Liver (tissue), 9 donors: ENCODE data around the gene RBPJ. TPM values are rescaled to one million over a fixed set of nuclear protein-coding genes. Genes with fewer than 3 reads are reported as not detected.

ENCODE experiments used
- DNase-seq: peaks from one replicate; pipeline ENCODE4 v3.0.0-alpha.2; 2017; ENCODE audit warnings: low spot score
- H3K27ac ChIP-seq, 2 donors: one replicate each; pipeline ENCODE4 v1.7.0; 2013; ENCODE audit warnings: inconsistent platforms in 2 of 2, low read length in 2 of 2, control low read depth in 1 of 2, low read depth in 1 of 2, mild to moderate bottlenecking in 1 of 2
- H3K27me3 ChIP-seq, 4 donors: one replicate each; pipeline versions ENCODE4 v1.6.1 to v1.7.0; 2013; ENCODE audit warnings: low read length in 3 of 4, inconsistent platforms in 1 of 4, mild to moderate bottlenecking in 1 of 4, moderate library complexity in 1 of 4; ENCODE audit not compliant: control insufficient read depth in 4 of 4, insufficient read depth in 4 of 4
- H3K36me3 ChIP-seq, 4 donors: one replicate each; pipeline versions ENCODE4 v1.6.1 to v1.7.0; 2013; ENCODE audit warnings: low read length in 3 of 4, mild to moderate bottlenecking in 3 of 4, low read depth in 1 of 4, moderate library complexity in 1 of 4; ENCODE audit not compliant: control insufficient read depth in 4 of 4, insufficient read depth in 3 of 4
- H3K4me1 ChIP-seq, 4 donors: one replicate each; pipeline versions ENCODE4 v1.6.1 to v1.7.0; 2013; ENCODE audit warnings: low read length in 3 of 4, mild to moderate bottlenecking in 3 of 4, moderate library complexity in 1 of 4; ENCODE audit not compliant: control insufficient read depth in 4 of 4, insufficient read depth in 4 of 4
- H3K4me3 ChIP-seq, 3 donors: one replicate each; pipeline versions ENCODE4 v1.6.1 to v1.7.0; 2013; ENCODE audit warnings: low read length in 3 of 3, control low read depth in 1 of 3, low read depth in 1 of 3, mild to moderate bottlenecking in 1 of 3
- H3K9ac ChIP-seq, 2 donors: one replicate each; pipeline ENCODE4 v1.7.0; 2013; ENCODE audit warnings: low read length in 2 of 2, mild to moderate bottlenecking in 2 of 2, moderate library complexity in 2 of 2, control low read depth in 1 of 2, low read depth in 1 of 2
- H3K9me3 ChIP-seq, 4 donors: one replicate each; pipeline versions ENCODE4 v1.6.1 to v1.7.0; 2013; ENCODE audit warnings: low read length in 3 of 4; ENCODE audit not compliant: control insufficient read depth in 4 of 4
- ATF3 ChIP-seq: IDR thresholded peaks from 2 replicates; pipeline ENCODE4 v1.6.1; 2016; ENCODE audit warnings: antibody characterized with exemption
- CTCF ChIP-seq: fragments of 150-350 bp; IDR thresholded peaks from 2 replicates; pipeline ENCODE4 v1.5.1; 2017; ENCODE audit warnings: improper control_type of control experiment, low read depth, low read length; ENCODE audit not compliant: missing input control
- EGR1 ChIP-seq, 2 donors: IDR thresholded peaks; 2 replicates each; pipeline ENCODE4 v1.6.1; 2016 to 2018; ENCODE audit warnings: antibody characterized with exemption in 2 of 2, low read depth in 2 of 2
- FOXA1 ChIP-seq: IDR thresholded peaks from 2 replicates; pipeline ENCODE4 v1.6.1; 2016; ENCODE audit warnings: antibody characterized with exemption
- FOXA2 ChIP-seq: IDR thresholded peaks from 2 replicates; pipeline ENCODE4 v1.6.1; 2016; ENCODE audit warnings: antibody characterized with exemption
- GABPA ChIP-seq, 2 donors: IDR thresholded peaks in 1 of 2; conservative IDR thresholded peaks in 1 of 2; 2 replicates each; pipeline ENCODE4 v1.6.1; 2016; ENCODE audit warnings: antibody characterized with exemption in 2 of 2, mild to moderate bottlenecking in 1 of 2, moderate library complexity in 1 of 2
- HNF4A ChIP-seq, 2 donors: conservative IDR thresholded peaks; 2 replicates each; pipeline ENCODE4 v1.6.1; 2016; ENCODE audit warnings: antibody characterized with exemption in 2 of 2, mild to moderate bottlenecking in 2 of 2
- HNF4G ChIP-seq: IDR thresholded peaks from 2 replicates; pipeline ENCODE4 v1.6.1; 2016; ENCODE audit warnings: antibody characterized with exemption
- JUND ChIP-seq, 2 donors: IDR thresholded peaks; 2 replicates each; pipeline ENCODE4 v1.6.1; 2016; ENCODE audit warnings: antibody characterized with exemption in 2 of 2
- MAX ChIP-seq: IDR thresholded peaks from 2 replicates; pipeline ENCODE4 v1.6.1; 2016; ENCODE audit warnings: antibody characterized with exemption
- NR2F2 ChIP-seq: IDR thresholded peaks from 2 replicates; pipeline ENCODE4 v1.6.1; 2016; ENCODE audit warnings: antibody characterized with exemption
- RAD21 ChIP-seq, 2 donors: IDR thresholded peaks; 2 replicates each; pipeline ENCODE4 v1.6.1; 2016; ENCODE audit warnings: antibody characterized with exemption in 2 of 2, mild to moderate bottlenecking in 2 of 2
- RXRA ChIP-seq, 2 donors: IDR thresholded peaks; 2 replicates each; pipeline ENCODE4 v1.6.1; 2017 to 2018; ENCODE audit warnings: antibody characterized with exemption in 2 of 2, mild to moderate bottlenecking in 1 of 2
- SP1 ChIP-seq: IDR thresholded peaks from 2 replicates; pipeline ENCODE4 v1.6.1; 2018; ENCODE audit warnings: antibody characterized with exemption, mild to moderate bottlenecking
- YY1 ChIP-seq: IDR thresholded peaks from 2 replicates; pipeline ENCODE4 v1.6.1; 2016; ENCODE audit warnings: antibody characterized with exemption, mild to moderate bottlenecking
- WGBS: extraction: QIAGEN DNeasy Blood & Tissue Kit; methylation state at CpG from one replicate; pipeline ENCODE4 v1.1.7; 2013; 5-methylcytosine and 5-hydroxymethylcytosine counted together
- polyA plus RNA-seq, 2 donors: library from polyadenylated mRNA; stranded (reverse) in 1 of 2; unstranded in 1 of 2; fragments of 200-250 nt in 1 of 2; fragments of >200 nt in 1 of 2; fragmentation: Nextera tagmentation in 1 of 2; extraction: Ambion mirVana in 1 of 2; gene quantifications; one replicate each; pipeline versions ENCODE4 v1.2.1 to v1.2.3, GENCODE V29; 2013 to 2015
- total RNA-seq, 2 donors: library from RNA; depleted of rRNA; stranded (reverse); fragments of >200 nt; gene quantifications; one replicate each; pipeline ENCODE4 v1.2.3, GENCODE V29; 2014
- TF ChIP-seq, protein P1 (sequence below): IDR thresholded peaks from 2 replicates; pipeline ENCODE4 v1.6.1; 2016; ENCODE audit warnings: antibody characterized with exemption
- donor health status: healthy.
- donor health status: healthy.
- donor health status: healthy.
- donor health status: healthy.
- donor health status: healthy.

Gene RBPJ
- total and polyA plus RNA-seq, 4 donors = 8.0 to 32.2 (median 22.9) TPM

DNA sequence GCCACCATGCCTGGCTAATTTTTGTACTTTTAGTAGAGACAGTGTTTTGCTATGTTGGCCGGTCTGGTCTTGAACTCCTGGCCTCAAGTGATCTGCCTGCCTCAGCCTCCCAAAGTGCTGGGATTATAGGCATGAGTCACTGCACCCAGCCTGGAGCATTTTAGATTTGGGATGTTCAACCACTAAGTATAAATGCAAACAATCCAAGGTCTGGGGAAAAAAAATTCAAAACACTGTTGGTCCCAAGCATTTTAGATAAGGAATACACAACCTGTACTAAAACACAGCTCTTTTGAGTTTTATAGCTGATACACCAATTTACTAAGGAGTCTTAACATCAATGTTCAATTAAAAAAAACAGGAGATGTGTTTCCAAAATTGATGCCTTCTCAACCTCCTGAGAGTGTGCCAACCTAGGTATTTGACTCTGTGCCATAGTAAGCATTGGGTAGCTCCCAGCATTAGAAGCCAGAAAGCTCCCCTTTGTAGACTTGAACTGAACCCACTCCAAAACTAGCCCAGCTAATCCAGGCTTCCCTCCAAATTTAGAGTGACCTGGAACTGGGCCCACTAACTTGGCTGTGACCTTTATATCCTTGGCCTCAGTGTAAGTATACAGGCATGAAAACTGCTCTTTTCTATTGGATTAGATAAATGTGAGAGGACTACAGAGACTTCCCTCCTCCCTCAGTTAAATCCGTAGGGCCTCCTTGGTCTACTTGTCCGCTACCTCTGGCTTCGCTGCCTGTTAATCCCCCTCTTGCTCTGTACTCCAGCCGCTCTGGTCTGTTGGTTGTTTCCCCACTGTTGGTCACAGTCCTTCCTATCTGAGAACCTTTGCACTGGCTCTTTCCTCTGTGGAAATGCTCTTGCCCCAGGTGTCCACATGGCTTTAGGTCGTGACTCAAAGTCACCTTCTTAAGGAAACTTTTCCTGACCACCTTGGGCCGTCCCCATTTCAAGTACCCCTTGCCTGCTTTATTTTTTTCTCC, 91.9 kb downstream of the RBPJ start:
- Histone ChIP-seq H3K4me3 (no peak overlapping the region), H3K27ac (peak overlapping the region; percentile 36 to 59), H3K36me3 (peaks cover 0 to 4% (median 2%) of the 10 kb centered on the region in 4 donors), H3K27me3 (no peaks in the 10 kb centered on the region), H3K4me1 (peaks cover 7 to 14% (median 12%) of the 10 kb centered on the region in 4 donors), H3K9me3 (no peaks in the 10 kb centered on the region), H3K9ac (no peak overlapping the region)
- no peak for DNase-seq
- TF ChIP-seq MAX (peak; percentile 38), JUND (IDR thresholded peaks at IDR 0.05) (peak; percentile 50 to 55), FOXA1 (no peak), CTCF (no peak), GABPA (IDR thresholded peaks at IDR 0.05 in 1 of 2, conservative IDR thresholded peaks at IDR 0.05 in 1 of 2) (no peak), ATF3 (no peak), NR2F2 (peak; percentile 84), FOXA2 (peak; percentile 49), SP1 (peak; percentile 85), HNF4G (peak; percentile 35), RXRA (IDR thresholded peaks at IDR 0.05) (peak; percentile 74 to 76), YY1 (peak; percentile 33), RAD21 (IDR thresholded peaks at IDR 0.05) (peak; percentile 26 to 29), HNF4A (conservative IDR thresholded peaks at IDR 0.05) (peak; percentile 78 to 81)
- TF ChIP-seq, protein P1, sequence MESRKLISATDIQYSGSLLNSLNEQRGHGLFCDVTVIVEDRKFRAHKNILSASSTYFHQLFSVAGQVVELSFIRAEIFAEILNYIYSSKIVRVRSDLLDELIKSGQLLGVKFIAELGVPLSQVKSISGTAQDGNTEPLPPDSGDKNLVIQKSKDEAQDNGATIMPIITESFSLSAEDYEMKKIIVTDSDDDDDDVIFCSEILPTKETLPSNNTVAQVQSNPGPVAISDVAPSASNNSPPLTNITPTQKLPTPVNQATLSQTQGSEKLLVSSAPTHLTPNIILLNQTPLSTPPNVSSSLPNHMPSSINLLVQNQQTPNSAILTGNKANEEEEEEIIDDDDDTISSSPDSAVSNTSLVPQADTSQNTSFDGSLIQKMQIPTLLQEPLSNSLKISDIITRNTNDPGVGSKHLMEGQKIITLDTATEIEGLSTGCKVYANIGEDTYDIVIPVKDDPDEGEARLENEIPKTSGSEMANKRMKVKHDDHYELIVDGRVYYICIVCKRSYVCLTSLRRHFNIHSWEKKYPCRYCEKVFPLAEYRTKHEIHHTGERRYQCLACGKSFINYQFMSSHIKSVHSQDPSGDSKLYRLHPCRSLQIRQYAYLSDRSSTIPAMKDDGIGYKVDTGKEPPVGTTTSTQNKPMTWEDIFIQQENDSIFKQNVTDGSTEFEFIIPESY = peak; percentile 86
- WGBS = 39% methylated on average over 7 of the region's 7 CpGs

DNA sequence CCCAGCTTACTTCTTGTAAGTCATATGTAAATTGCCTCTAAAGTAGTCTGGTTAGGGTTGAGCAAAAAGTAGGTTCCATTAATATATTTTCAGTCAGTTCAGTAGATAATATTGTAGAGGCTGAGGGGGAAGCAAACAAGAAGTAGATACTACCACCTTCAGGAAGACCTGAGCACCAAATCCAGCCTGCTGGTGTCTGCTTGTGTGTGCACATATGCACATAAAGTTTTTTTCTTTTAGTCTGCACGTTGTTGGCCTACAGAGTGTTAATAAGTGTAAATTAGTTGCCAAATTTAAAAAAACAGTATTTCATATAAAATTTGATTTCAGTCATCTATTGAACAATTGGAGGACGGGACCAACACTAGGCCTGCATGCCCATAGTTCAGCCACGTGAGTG, 92.8 kb downstream of the RBPJ start:
- Histone ChIP-seq H3K27me3 (no peaks in the 10 kb centered on the region), H3K9ac (no peak overlapping the region), H3K4me1 (peaks cover 7 to 14% (median 12%) of the 10 kb centered on the region in 4 donors), H3K27ac (no peak overlapping the region), H3K4me3 (no peak overlapping the region), H3K36me3 (peaks cover 0 to 4% (median 2%) of the 10 kb centered on the region in 4 donors), H3K9me3 (no peaks in the 10 kb centered on the region)
- TF ChIP-seq EGR1 (IDR thresholded peaks at IDR 0.05; ENCODE audit: low read depth in 2 of 2) = no peak
- no peak for TF ChIP-seq YY1
- no peak for TF ChIP-seq GABPA (IDR thresholded peaks at IDR 0.05 in 1 of 2, conservative IDR thresholded peaks at IDR 0.05 in 1 of 2)
- no peak for TF ChIP-seq ATF3
- TF ChIP-seq HNF4A (conservative IDR thresholded peaks at IDR 0.05) = no peak
- WGBS = 90% methylated on average over 3 of the region's 3 CpGs
- DNase-seq = no peak
